HG03108 (cell line): Measurements from ENCODE around the gene BZW2.
"Not testable (repeated sequence)": the region's sequence is repeated elsewhere in the genome, so short reads cannot be mapped to it uniquely, and the experiment has no call there.

ENCODE experiments used
- ATAC-seq: cut with Tn5 transposase; IDR thresholded peaks from one replicate; pipeline ENCODE4 v1.9.1; 2021; ENCODE audit warnings: moderate library complexity; ENCODE audit not compliant: unreplicated experiment

BZW2 gene

GRCh38 chr7:16670021-16670420, 24.0 kb downstream of the BZW2 start:
- ATAC-seq, result no peak

GRCh38 chr7:16670731-16671344, 24.9 kb downstream of the BZW2 start:
- no peak for ATAC-seq

GRCh38 chr7:16671811-16672210, 25.8 kb downstream of the BZW2 start:
- no peak for ATAC-seq

GRCh38 chr7:16675277-16675676, 29.3 kb downstream of the BZW2 start:
- ATAC-seq, result no peak

- no peak for ATAC-seq
These were observed 32.1 kb downstream of the BZW2 start for GRCh38 chr7:16677978-16678494.

- ATAC-seq, result not testable (repeated sequence)
These were observed 32.9 kb downstream of the BZW2 start for GRCh38 chr7:16678645-16679566.

- no peak for ATAC-seq
These were observed 39.0 kb downstream of the BZW2 start for GRCh38 chr7:16684935-16685334.

GRCh38 chr7:16685535-16685934, 39.6 kb downstream of the BZW2 start:
- no peak for ATAC-seq

GRCh38 chr7:16688249-16688648, 42.3 kb downstream of the BZW2 start:
- no peak for ATAC-seq

- no peak for ATAC-seq
These were observed 45.3 kb downstream of the BZW2 start for GRCh38 chr7:16691241-16691640.

GRCh38 chr7:16693601-16694318, 47.8 kb downstream of the BZW2 start:
- no peak for ATAC-seq

GRCh38 chr7:16694806-16695205, 48.8 kb downstream of the BZW2 start:
- ATAC-seq, result no peak

- no peak for ATAC-seq
These were observed 49.7 kb downstream of the BZW2 start for GRCh38 chr7:16695621-16696237.

- no peak for ATAC-seq
These were observed 51.7 kb downstream of the BZW2 start for GRCh38 chr7:16697507-16698199.

- ATAC-seq, result no peak
These were observed 52.4 kb downstream of the BZW2 start for GRCh38 chr7:16698200-16698905.

- no peak for ATAC-seq
These were observed 56.5 kb downstream of the BZW2 start for GRCh38 chr7:16702441-16702840.

- ATAC-seq, result no peak
These were observed 62.5 kb downstream of the BZW2 start for GRCh38 chr7:16708511-16708910.

GRCh38 chr7:16708980-16709379, 63.0 kb downstream of the BZW2 start:
- ATAC-seq, result no peak

GRCh38 chr7:16710651-16711050, 64.7 kb downstream of the BZW2 start:
- ATAC-seq, result no peak

GRCh38 chr7:16711730-16712129, 65.7 kb downstream of the BZW2 start:
- no peak for ATAC-seq
